ENCODE results near the gene SPAAR.
"Not testable (repeated sequence)": the region's sequence is repeated elsewhere in the genome, so short reads cannot be mapped to it uniquely, and the experiment has no call there.

Gene SPAAR

DNA sequence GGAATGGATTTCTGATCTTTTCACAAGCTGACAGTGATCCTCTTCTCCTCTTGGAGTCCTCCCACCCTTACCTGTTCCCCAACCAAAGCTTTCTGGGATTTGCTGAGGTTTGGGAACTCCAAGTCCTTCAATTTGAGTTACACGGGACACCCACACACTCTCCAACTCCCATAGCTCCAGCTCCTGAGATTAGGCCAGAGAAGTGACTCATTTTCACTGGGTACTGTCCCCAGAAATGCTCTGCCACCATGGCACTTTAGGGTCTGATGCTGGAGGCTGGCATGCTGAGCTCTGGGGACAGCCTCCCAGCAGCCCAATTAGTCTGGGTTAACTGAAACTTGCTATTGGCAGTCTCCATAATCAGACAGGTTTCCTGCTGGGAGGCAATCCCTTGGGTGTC is 17.2 kb upstream of the SPAAR start:
- Histone ChIP-seq H3K9ac (ENCODE audit: low read length) (no peak overlapping the region), H3K36me3 (ENCODE audit: insufficient read depth, low read length) (no peaks in the 10 kb centered on the region), H3K9me3 (ENCODE audit: low read length) (no peaks in the 10 kb centered on the region), H3K4me1 (ENCODE audit: insufficient read depth, low read length, severe bottlenecking) (no peaks in the 10 kb centered on the region), H4K20me1 (ENCODE audit: insufficient read depth, low read length) (no peaks in the 10 kb centered on the region), H3K4me2 (ENCODE audit: low read length) (no peak overlapping the region), H3K79me2 (ENCODE audit: insufficient read depth, low read length) (no peaks in the 10 kb centered on the region), H3K9me2 (ENCODE audit: low read depth, low read length) (no peaks in the 10 kb centered on the region), H3K4me3 (ENCODE audit: low read depth, low read length, poor library complexity, severe bottlenecking) (no peak overlapping the region), H3K27ac (ENCODE audit: low read depth, low read length, poor library complexity, severe bottlenecking) (no peak overlapping the region), H3K27me3 (ENCODE audit: insufficient read depth, low read length) (peaks cover 4% of the 10 kb centered on the region; the same call in 1 of the 2 replicates), H3F3A (ENCODE audit: insufficient read depth, low read length) (no peaks in the 10 kb centered on the region), H2AFZ (ENCODE audit: low read length) (no peak overlapping the region)
- no peak for TF ChIP-seq EZH2 (IDR thresholded peaks at IDR 0.05; ENCODE audit: borderline replicate concordance, low read length)
- TF ChIP-seq, protein P1, sequence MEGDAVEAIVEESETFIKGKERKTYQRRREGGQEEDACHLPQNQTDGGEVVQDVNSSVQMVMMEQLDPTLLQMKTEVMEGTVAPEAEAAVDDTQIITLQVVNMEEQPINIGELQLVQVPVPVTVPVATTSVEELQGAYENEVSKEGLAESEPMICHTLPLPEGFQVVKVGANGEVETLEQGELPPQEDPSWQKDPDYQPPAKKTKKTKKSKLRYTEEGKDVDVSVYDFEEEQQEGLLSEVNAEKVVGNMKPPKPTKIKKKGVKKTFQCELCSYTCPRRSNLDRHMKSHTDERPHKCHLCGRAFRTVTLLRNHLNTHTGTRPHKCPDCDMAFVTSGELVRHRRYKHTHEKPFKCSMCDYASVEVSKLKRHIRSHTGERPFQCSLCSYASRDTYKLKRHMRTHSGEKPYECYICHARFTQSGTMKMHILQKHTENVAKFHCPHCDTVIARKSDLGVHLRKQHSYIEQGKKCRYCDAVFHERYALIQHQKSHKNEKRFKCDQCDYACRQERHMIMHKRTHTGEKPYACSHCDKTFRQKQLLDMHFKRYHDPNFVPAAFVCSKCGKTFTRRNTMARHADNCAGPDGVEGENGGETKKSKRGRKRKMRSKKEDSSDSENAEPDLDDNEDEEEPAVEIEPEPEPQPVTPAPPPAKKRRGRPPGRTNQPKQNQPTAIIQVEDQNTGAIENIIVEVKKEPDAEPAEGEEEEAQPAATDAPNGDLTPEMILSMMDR (IDR thresholded peaks at IDR 0.05; ENCODE audit: low read length) = no peak

DNA sequence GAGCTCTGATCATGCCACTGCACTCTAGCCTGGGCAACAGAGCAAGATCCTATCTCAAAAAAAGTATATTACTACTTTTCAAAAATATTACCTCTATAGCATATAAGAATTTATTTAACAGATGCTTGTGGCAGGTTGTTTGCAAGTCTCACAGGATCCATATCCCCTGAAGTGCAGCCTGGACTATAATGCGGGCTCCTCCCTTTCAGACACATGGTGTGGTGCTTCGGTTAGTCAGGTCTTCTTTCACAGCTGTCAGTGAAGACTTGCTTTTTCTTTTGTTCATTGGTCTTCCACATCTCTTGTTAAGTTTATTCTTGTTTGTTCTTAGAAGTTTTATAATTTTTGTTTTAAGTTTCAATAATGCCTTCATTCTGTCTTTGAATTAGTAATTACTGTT is 12.7 kb upstream of the SPAAR start:
- Histone ChIP-seq H3K4me2 (ENCODE audit: low read length) (no peak overlapping the region), H3K4me3 (ENCODE audit: low read depth, low read length, poor library complexity, severe bottlenecking) (no peak overlapping the region), H3K9me3 (ENCODE audit: low read length) (no peaks in the 10 kb centered on the region), H3F3A (ENCODE audit: insufficient read depth, low read length) (no peaks in the 10 kb centered on the region), H3K4me1 (ENCODE audit: insufficient read depth, low read length, severe bottlenecking) (no peaks in the 10 kb centered on the region), H2AFZ (ENCODE audit: low read length) (no peak overlapping the region), H3K36me3 (ENCODE audit: insufficient read depth, low read length) (no peaks in the 10 kb centered on the region), H3K9me2 (ENCODE audit: low read depth, low read length) (no peaks in the 10 kb centered on the region), H4K20me1 (ENCODE audit: insufficient read depth, low read length) (no peaks in the 10 kb centered on the region), H3K9ac (ENCODE audit: low read length) (no peak overlapping the region), H3K27ac (ENCODE audit: low read depth, low read length, poor library complexity, severe bottlenecking) (no peak overlapping the region), H3K27me3 (ENCODE audit: insufficient read depth, low read length) (peaks cover 4% of the 10 kb centered on the region; the same call in 1 of the 2 replicates), H3K79me2 (ENCODE audit: insufficient read depth, low read length) (no peaks in the 10 kb centered on the region)
- no peak for TF ChIP-seq EZH2 (IDR thresholded peaks at IDR 0.05; ENCODE audit: borderline replicate concordance, low read length)
- TF ChIP-seq, protein P1 (IDR thresholded peaks at IDR 0.05; ENCODE audit: low read length) = no peak

DNA sequence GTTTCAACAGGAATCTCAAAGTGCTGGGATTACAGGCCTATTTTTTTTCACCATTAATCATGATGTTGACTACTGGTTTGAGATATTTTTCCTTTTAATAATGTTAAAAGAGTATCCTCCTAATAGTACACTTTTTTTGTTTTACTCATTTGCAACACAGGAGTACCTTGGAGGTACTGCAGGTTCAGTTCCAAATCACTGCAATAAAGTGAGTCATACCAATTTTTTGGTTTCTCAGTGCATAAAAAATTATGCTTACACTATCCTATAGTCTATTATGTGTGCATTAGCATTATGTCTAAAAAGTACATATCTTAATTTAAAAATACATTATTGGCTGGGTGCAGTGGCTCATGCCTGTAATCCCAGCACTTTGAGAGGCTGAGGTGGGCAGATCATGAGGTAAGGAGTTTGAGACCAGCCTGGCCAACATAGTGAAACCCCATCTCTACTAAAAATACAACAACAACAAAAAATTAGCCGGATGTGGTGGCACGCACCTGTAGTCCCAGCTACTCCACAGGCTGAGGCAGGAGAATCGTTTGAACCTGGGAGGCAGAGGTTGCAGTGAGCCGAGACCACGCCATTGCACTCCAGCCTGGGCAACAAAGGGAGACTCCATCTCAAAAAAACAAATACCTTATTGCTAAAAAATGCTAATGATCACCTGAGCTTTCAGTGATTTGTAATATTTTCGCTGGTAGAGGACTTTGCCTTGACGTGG is 11.8 kb upstream of the SPAAR start:
- not testable (repeated sequence) for H3K36me3 ChIP-seq (ENCODE audit: insufficient read depth, low read length); H3K4me2 ChIP-seq (ENCODE audit: low read length); H3K4me1 ChIP-seq (ENCODE audit: insufficient read depth, low read length, severe bottlenecking); H3K79me2 ChIP-seq (ENCODE audit: insufficient read depth, low read length); H3K27me3 ChIP-seq (ENCODE audit: insufficient read depth, low read length); H3K9ac ChIP-seq (ENCODE audit: low read length); H3K9me3 ChIP-seq (ENCODE audit: low read length); H4K20me1 ChIP-seq (ENCODE audit: insufficient read depth, low read length); H3K9me2 ChIP-seq (ENCODE audit: low read depth, low read length); H2AFZ ChIP-seq (ENCODE audit: low read length); H3K27ac ChIP-seq (ENCODE audit: low read depth, low read length, poor library complexity, severe bottlenecking); H3F3A ChIP-seq (ENCODE audit: insufficient read depth, low read length); H3K4me3 ChIP-seq (ENCODE audit: low read depth, low read length, poor library complexity, severe bottlenecking)

DNA sequence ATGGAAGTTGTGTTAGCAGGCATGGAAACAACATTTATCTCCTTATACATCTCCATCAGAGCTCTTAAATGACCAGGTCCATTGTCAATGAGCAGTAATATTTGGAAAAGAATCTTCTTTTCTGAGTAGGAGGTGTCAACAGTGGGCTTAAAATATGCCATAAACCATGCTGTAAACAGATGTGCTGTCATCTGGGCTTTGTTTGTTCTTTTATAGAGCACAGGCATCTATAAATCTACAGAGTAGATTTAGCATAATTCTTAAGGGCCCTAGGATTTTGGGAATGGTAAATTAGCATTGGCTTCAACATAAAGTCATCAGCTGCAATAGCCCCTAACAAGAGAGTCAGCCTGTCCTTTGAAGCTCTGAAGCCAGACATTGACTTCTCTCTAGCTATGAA is 11.0 kb upstream of the SPAAR start:
- H3K27ac ChIP-seq (ENCODE audit: low read depth, low read length, poor library complexity, severe bottlenecking) = no peak overlapping the region
- no peaks in the 10 kb centered on the region for H4K20me1 ChIP-seq (ENCODE audit: insufficient read depth, low read length)
- no peaks in the 10 kb centered on the region for H3K79me2 ChIP-seq (ENCODE audit: insufficient read depth, low read length)
- H2AFZ ChIP-seq (ENCODE audit: low read length) = no peak overlapping the region
- no peaks in the 10 kb centered on the region; the same call in 1 of the 2 replicates for H3K27me3 ChIP-seq (ENCODE audit: insufficient read depth, low read length)
- no peak overlapping the region for H3K9ac ChIP-seq (ENCODE audit: low read length)
- H3K4me2 ChIP-seq (ENCODE audit: low read length) = no peak overlapping the region
- no peaks in the 10 kb centered on the region for H3K9me2 ChIP-seq (ENCODE audit: low read depth, low read length)
- no peaks in the 10 kb centered on the region for H3F3A ChIP-seq (ENCODE audit: insufficient read depth, low read length)
- H3K4me3 ChIP-seq (ENCODE audit: low read depth, low read length, poor library complexity, severe bottlenecking) = no peak overlapping the region
- no peak for TF ChIP-seq EZH2 (IDR thresholded peaks at IDR 0.05; ENCODE audit: borderline replicate concordance, low read length)
- TF ChIP-seq, protein P1 (IDR thresholded peaks at IDR 0.05; ENCODE audit: low read length) = no peak
- H3K36me3 ChIP-seq (ENCODE audit: insufficient read depth, low read length) = no peaks in the 10 kb centered on the region
- H3K9me3 ChIP-seq (ENCODE audit: low read length) = no peaks in the 10 kb centered on the region
- no peaks in the 10 kb centered on the region for H3K4me1 ChIP-seq (ENCODE audit: insufficient read depth, low read length, severe bottlenecking)
